Vagina (tissue), 2 donors: ENCODE measurements around the gene ATP2B2.

Source experiments
- POLR2A ChIP-seq, 2 donors: fragments of 450-650 bp; IDR thresholded peaks; one replicate each; pipeline ENCODE4 v1.6.1; 2017; ENCODE audit warnings: antibody characterized with exemption in 2 of 2, mild to moderate bottlenecking in 2 of 2, moderate library complexity in 2 of 2
- POLR2AphosphoS5 ChIP-seq, 2 donors: sonication (generic); formaldehyde crosslinking; IDR thresholded peaks; one replicate each; pipeline ENCODE4 v1.9.0; 2017; ENCODE audit warnings: antibody characterized with exemption in 2 of 2, mild to moderate bottlenecking in 2 of 2, low read depth in 1 of 2; ENCODE audit not compliant: insufficient read depth in 1 of 2
- TF ChIP-seq, protein P1 (sequence below), 3 experiments: fragments of 450-650 bp in 2 of 3; fragments of 200-600 bp in 1 of 3; sonication (generic) in 1 of 3; IDR thresholded peaks; one replicate each; pipeline ENCODE4 v1.5.1; 2017 to 2019; ENCODE audit warnings: antibody characterized with exemption in 3 of 3, mild to moderate bottlenecking in 2 of 3, moderate library complexity in 2 of 3

DNA sequence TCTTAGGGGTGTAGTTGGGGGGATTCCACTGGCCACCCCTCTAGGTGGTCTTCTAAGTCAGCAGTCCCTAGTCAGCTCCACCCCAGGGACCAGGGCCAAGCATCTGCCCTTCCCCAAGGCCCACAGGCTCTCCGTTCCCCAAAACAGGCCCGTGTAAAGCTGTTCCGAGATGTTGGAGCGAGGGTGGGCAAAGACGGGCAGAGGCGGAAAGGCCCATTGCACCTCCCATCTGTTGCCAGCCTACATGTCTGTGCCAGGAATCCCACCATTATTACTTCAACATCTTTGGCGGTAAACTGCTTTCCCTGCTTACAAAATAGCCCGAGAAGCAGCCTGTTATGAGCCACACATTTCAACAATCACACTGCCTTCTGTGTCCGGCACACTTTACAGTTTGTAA, 1.9 kb upstream of the ATP2B2 start:
- no peak for TF ChIP-seq POLR2A (IDR thresholded peaks at IDR 0.05)
- TF ChIP-seq, protein P1, sequence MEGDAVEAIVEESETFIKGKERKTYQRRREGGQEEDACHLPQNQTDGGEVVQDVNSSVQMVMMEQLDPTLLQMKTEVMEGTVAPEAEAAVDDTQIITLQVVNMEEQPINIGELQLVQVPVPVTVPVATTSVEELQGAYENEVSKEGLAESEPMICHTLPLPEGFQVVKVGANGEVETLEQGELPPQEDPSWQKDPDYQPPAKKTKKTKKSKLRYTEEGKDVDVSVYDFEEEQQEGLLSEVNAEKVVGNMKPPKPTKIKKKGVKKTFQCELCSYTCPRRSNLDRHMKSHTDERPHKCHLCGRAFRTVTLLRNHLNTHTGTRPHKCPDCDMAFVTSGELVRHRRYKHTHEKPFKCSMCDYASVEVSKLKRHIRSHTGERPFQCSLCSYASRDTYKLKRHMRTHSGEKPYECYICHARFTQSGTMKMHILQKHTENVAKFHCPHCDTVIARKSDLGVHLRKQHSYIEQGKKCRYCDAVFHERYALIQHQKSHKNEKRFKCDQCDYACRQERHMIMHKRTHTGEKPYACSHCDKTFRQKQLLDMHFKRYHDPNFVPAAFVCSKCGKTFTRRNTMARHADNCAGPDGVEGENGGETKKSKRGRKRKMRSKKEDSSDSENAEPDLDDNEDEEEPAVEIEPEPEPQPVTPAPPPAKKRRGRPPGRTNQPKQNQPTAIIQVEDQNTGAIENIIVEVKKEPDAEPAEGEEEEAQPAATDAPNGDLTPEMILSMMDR (IDR thresholded peaks at IDR 0.05) = no peak
- TF ChIP-seq POLR2AphosphoS5 (IDR thresholded peaks at IDR 0.05; ENCODE audit: insufficient read depth in 1 of 2, low read depth in 1 of 2) = no peak
